Measurements from ENCODE around the gene EDDM13. TPM values are rescaled to one million over a fixed set of nuclear protein-coding genes. Genes with fewer than 3 reads are reported as not detected.
"Not testable (repeated sequence)": the region's sequence is repeated elsewhere in the genome, so short reads cannot be mapped to it uniquely, and the experiment has no call there.

Gene EDDM13
- polyA plus RNA-seq, 3 donors = 1.4 to 2.7 (median 1.9) TPM

- no peak for DNase-seq (ENCODE audit: low read depth in 3 of 3, low spot score in 2 of 3)
These were observed 47.4 kb downstream of the EDDM13 start for GRCh38 chr19:56319991-56320390.

GRCh38 chr19:56321254-56321988 is 48.9 kb downstream of the EDDM13 start:
- DNase-seq (ENCODE audit: low read depth in 3 of 3, low spot score in 2 of 3) = no peak

- DNase-seq (ENCODE audit: low read depth in 3 of 3, low spot score in 2 of 3) = no peak
These were observed 49.5 kb downstream of the EDDM13 start for GRCh38 chr19:56321989-56322440.

- DNase-seq (ENCODE audit: low read depth in 3 of 3, low spot score in 2 of 3) = no peak
These were observed 51.9 kb downstream of the EDDM13 start for GRCh38 chr19:56324436-56324835.

- DNase-seq (ENCODE audit: low read depth in 3 of 3, low spot score in 2 of 3) = no peak
These were observed 60.1 kb downstream of the EDDM13 start for GRCh38 chr19:56332695-56333094.

GRCh38 chr19:56333506-56333905 is 61.0 kb downstream of the EDDM13 start:
- DNase-seq (ENCODE audit: low read depth in 3 of 3, low spot score in 2 of 3) = no peak

GRCh38 chr19:56335371-56335770 is 62.8 kb downstream of the EDDM13 start:
- not testable (repeated sequence) for DNase-seq (ENCODE audit: low read depth in 3 of 3, low spot score in 2 of 3)

GRCh38 chr19:56337077-56337476 is 64.5 kb downstream of the EDDM13 start:
- DNase-seq (ENCODE audit: low read depth in 3 of 3, low spot score in 2 of 3) = not testable (repeated sequence)

- not testable (repeated sequence) for DNase-seq (ENCODE audit: low read depth in 3 of 3, low spot score in 2 of 3)
These were observed 66.5 kb downstream of the EDDM13 start for GRCh38 chr19:56339031-56339430.

GRCh38 chr19:56341948-56342347 is 69.4 kb downstream of the EDDM13 start:
- DNase-seq (ENCODE audit: low read depth in 3 of 3, low spot score in 2 of 3) = no peak

GRCh38 chr19:56347163-56347778 is 74.7 kb downstream of the EDDM13 start:
- no peak for DNase-seq (ENCODE audit: low read depth in 3 of 3, low spot score in 2 of 3)

GRCh38 chr19:56348289-56348877 is 75.8 kb downstream of the EDDM13 start:
- no peak for DNase-seq (ENCODE audit: low read depth in 3 of 3, low spot score in 2 of 3)

GRCh38 chr19:56350416-56351045 is 78.0 kb downstream of the EDDM13 start:
- DNase-seq (ENCODE audit: low read depth in 3 of 3, low spot score in 2 of 3) = no peak

- no peak for DNase-seq (ENCODE audit: low read depth in 3 of 3, low spot score in 2 of 3)
These were observed 78.7 kb downstream of the EDDM13 start for GRCh38 chr19:56351208-56351607.

GRCh38 chr19:56355517-56355916 is 83.0 kb downstream of the EDDM13 start:
- DNase-seq (ENCODE audit: low read depth in 3 of 3, low spot score in 2 of 3) = no peak

- DNase-seq (ENCODE audit: low read depth in 3 of 3, low spot score in 2 of 3) = no peak
These were observed 84.4 kb downstream of the EDDM13 start for GRCh38 chr19:56356944-56357343.

Other genes with a start within 250 kb of the EDDM13 start
- gene ZNF787, start 151.5 kb upstream of the EDDM13 start, polyA plus RNA-seq (ENCODE audit: insufficient read length in 3 of 3) = 10 to 100 TPM in 2 of 3 donors, 1 to 10 TPM in 1; 9.0 to 12.0 (median 11.1) TPM
- gene ZNF444, start 131.5 kb upstream of the EDDM13 start, polyA plus RNA-seq (ENCODE audit: insufficient read length in 3 of 3) = 10 to 100 TPM; 19.6 to 23.6 (median 22.3) TPM
- not detected for gene GALP, start 96.7 kb upstream of the EDDM13 start, polyA plus RNA-seq (ENCODE audit: insufficient read length in 3 of 3)
- gene ZSCAN5B, start 75.0 kb upstream of the EDDM13 start, polyA plus RNA-seq (ENCODE audit: insufficient read length in 3 of 3) = not detected
- not detected for gene ZSCAN5C, start 70.5 kb upstream of the EDDM13 start, polyA plus RNA-seq (ENCODE audit: insufficient read length in 3 of 3)
- gene ZSCAN5A, start 42.1 kb downstream of the EDDM13 start, polyA plus RNA-seq (ENCODE audit: insufficient read length in 3 of 3) = 10 to 100 TPM; 10.2 to 14.1 (median 12.0) TPM
- gene ZNF582, start 120.8 kb downstream of the EDDM13 start, polyA plus RNA-seq (ENCODE audit: insufficient read length in 3 of 3) = 10 to 100 TPM in 1 of 3 donors, 1 to 10 TPM in 2; 9.0 to 11.5 (median 9.3) TPM
- 1 to 10 TPM; 9.0 to 9.5 (median 9.3) TPM for gene ZNF583, start 131.6 kb downstream of the EDDM13 start, polyA plus RNA-seq (ENCODE audit: insufficient read length in 3 of 3)
- 10 to 100 TPM; 14.9 to 19.6 (median 17.3) TPM for gene ZNF667, start 204.6 kb downstream of the EDDM13 start, polyA plus RNA-seq (ENCODE audit: insufficient read length in 3 of 3)
- 10 to 100 TPM; 13.1 to 18.3 (median 17.5) TPM for gene ZNF471, start 235.1 kb downstream of the EDDM13 start, polyA plus RNA-seq (ENCODE audit: insufficient read length in 3 of 3)